Measurements from ENCODE around the gene SPN.
"Not testable (repeated sequence)": the region's sequence is repeated elsewhere in the genome, so short reads cannot be mapped to it uniquely, and the experiment has no call there.

The SPN gene

GRCh38 chr16:29708917-29709600 lies 46.0 kb downstream of the SPN start:
- no peak for FAIRE-seq

DNA sequence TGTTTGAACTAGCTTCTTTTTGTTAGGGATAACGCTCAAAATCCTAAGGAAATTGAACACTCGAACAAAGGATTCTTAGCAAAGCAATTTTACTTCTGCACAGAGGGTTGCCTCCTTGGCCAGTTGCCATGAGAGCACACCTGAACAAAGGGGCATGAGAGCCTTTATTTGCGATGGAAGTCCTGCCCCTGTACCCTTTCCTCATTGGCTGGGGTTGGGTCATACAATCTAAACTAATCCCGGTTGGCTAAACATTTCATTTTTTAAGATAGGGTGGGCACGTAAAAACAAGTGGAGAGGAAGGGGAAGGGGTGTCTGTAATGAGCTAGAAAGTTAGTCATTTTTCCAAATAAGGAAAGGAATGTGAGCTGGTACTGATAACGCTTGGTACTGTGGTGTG lies 46.6 kb downstream of the SPN start:
- FAIRE-seq: not testable (repeated sequence)

DNA sequence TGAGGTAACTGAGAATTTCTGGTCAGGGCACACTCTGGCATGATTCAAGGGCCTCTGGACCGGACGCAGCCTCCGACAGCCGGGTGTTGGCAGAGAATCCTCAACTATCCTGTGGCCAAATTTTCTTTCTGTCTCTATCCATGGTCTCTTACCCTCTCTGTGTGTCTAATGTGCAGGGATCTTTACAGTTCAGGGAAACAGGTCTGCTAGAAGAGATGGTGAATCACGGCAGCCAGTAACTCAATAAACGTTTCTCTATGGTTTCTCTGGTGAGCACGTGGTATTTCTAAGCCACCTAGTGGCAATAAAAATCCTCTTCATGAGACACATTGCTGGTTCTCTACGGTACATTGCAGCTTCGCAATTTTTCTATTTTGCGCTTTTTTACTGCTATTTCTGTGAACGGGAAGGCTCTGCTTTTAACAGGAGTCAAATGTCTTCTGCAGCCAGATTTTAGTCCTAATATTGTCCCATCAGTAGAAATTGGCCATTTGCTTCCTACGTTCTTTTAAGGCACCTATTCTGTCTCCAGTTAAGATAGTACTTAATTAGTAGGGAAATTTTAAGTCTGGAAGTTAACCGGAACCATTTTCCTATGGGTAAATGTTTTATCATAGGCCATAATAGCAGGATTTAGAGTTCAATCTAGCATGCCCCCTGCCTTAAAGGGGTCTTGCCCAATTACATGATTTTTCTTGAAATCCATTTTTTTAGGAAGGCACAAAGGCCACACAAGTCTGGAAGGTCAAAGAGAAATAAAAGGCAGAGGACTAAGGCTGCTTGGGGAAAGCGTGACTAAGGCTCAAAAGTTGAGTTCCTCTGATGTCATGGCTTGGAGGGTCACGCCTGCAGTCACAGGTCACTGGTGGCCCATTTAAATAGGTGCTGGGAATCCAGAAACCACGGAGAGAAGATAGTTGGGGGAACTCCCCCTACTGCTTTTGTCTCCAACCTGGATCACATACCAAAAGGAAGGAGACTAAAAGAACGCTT lies 47.5 kb downstream of the SPN start:
- FAIRE-seq: no peak

DNA sequence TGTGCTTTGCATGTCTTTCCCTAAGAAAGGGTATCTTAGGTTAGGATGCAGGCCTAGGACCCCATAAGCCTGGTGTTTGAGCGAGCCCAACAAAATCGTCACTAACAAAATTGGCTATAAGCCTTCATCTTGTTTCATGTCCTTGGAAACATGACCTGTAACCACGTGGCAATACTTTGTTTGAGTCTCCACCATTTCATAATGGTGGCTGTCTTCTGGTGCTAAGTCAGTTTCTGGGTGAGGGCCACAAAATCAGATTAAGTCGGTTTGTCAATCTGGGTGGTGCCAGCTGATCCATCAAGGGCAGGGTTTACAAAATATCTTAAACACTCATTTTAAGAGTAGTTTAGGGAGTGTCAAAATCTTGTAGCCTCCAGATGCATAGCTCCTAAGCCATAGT lies 49.8 kb downstream of the SPN start:
- no peak for FAIRE-seq

GRCh38 chr16:29714396-29714795 lies 51.3 kb downstream of the SPN start:
- no peak for FAIRE-seq

GRCh38 chr16:29714972-29715371 lies 51.9 kb downstream of the SPN start:
- no peak for FAIRE-seq

GRCh38 chr16:29717113-29717512 lies 54.1 kb downstream of the SPN start:
- no peak for FAIRE-seq

- no peak for FAIRE-seq
Observed at GRCh38 chr16:29719063-29719462, 56.0 kb downstream of the SPN start.
